NB4 (cell line): ENCODE data around the gene PIEZO2.

ENCODE experiments used
- CTCF ChIP-seq: IDR thresholded peaks from one replicate; pipeline ENCODE4 v1.5.1; 2012; ENCODE audit warnings: low read depth, low read length
- POLR2A ChIP-seq: IDR thresholded peaks from 2 replicates; pipeline ENCODE4 v1.6.1; 2011; ENCODE audit warnings: mild to moderate bottlenecking; ENCODE audit not compliant: insufficient read length; ENCODE audit errors: extremely low read depth

GRCh38 chr18:11055721-11056120, 93.6 kb downstream of the PIEZO2 start:
- TF ChIP-seq POLR2A (no peak), CTCF (no peak)
